HepG2 (cell line): Measurements from ENCODE around the gene FBF1. TPM values are rescaled to one million over a fixed set of nuclear protein-coding genes. Genes with fewer than 3 reads are reported as not detected.

ENCODE experiments used
- CBFB ChIP-seq: sonication (generic); formaldehyde crosslinking; IDR thresholded peaks from 2 replicates; pipeline ENCODE4 v1.4.0; 2020; ENCODE audit warnings: missing genetic modification reagents
- DBP ChIP-seq: sonication (generic); formaldehyde crosslinking; IDR thresholded peaks from 2 replicates; pipeline ENCODE4 v1.4.0; 2020; ENCODE audit warnings: missing genetic modification reagents; ENCODE audit errors: not compliant biosample characterization
- FOXA1 ChIP-seq, 2 experiments: fragments of 450-650 bp in 1 of 2; sonication (generic) in 1 of 2; formaldehyde crosslinking in 1 of 2; IDR thresholded peaks; 2 replicates each; pipeline versions ENCODE4 v1.4.0 to v1.6.1; 2016 to 2020; ENCODE audit warnings: missing genetic modification reagents in 1 of 2
- HNF4G ChIP-seq, 2 experiments: sonication (generic) in 1 of 2; formaldehyde crosslinking in 1 of 2; IDR thresholded peaks; 2 replicates each; pipeline versions ENCODE4 v1.4.0 to v1.6.1; 2011 to 2020; ENCODE audit warnings: borderline replicate concordance in 2 of 2, low read depth in 2 of 2, mild to moderate bottlenecking in 2 of 2, low read length in 1 of 2, missing genetic modification reagents in 1 of 2, moderate library complexity in 1 of 2
- MIER3 ChIP-seq: IDR thresholded peaks from 2 replicates; pipeline ENCODE4 v1.6.1; 2016; ENCODE audit warnings: missing compliant biosample characterization, borderline replicate concordance
- NFIC ChIP-seq: IDR thresholded peaks from 2 replicates; pipeline ENCODE4 v1.6.1; 2012; ENCODE audit warnings: mild to moderate bottlenecking, low read length, inconsistent platforms
- NFYB ChIP-seq: sonication (generic); formaldehyde crosslinking; IDR thresholded peaks from 2 replicates; pipeline ENCODE4 v1.4.0; 2020; ENCODE audit warnings: missing genetic modification reagents
- RXRB ChIP-seq: IDR thresholded peaks from 2 replicates; pipeline ENCODE4 v1.6.1; 2016; ENCODE audit warnings: borderline replicate concordance, missing genetic modification reagents, missing compliant biosample characterization
- SP5 ChIP-seq: IDR thresholded peaks from 2 replicates; pipeline ENCODE4 v1.6.1; 2016; ENCODE audit warnings: low read depth, borderline replicate concordance
- ZBTB43 ChIP-seq: sonication (generic); formaldehyde crosslinking; conservative IDR thresholded peaks from 2 replicates; pipeline ENCODE4 v1.4.0; 2020; ENCODE audit warnings: missing genetic modification reagents
- ZBTB7A ChIP-seq: sonication (generic); formaldehyde crosslinking; IDR thresholded peaks from 2 replicates; pipeline ENCODE4 v1.8.0; 2022; ENCODE audit warnings: mild to moderate bottlenecking, missing genetic modification reagents
- ZNF367 ChIP-seq: sonication (generic); formaldehyde crosslinking; IDR thresholded peaks from 2 replicates; pipeline ENCODE4 v1.4.0; 2020; ENCODE audit warnings: missing genetic modification reagents, borderline replicate concordance
- ZNF530 ChIP-seq: sonication (generic); formaldehyde crosslinking; IDR thresholded peaks from 2 replicates; pipeline ENCODE4 v1.5.0; 2020; ENCODE audit warnings: low read depth, mild to moderate bottlenecking, missing genetic modification reagents
- ZNF788 ChIP-seq: sonication (generic); formaldehyde crosslinking; IDR thresholded peaks from 2 replicates; pipeline ENCODE4 v1.5.0; 2020; ENCODE audit warnings: mild to moderate bottlenecking, missing genetic modification reagents, borderline replicate concordance
- ZNF878 ChIP-seq: sonication (generic); formaldehyde crosslinking; IDR thresholded peaks from 2 replicates; pipeline ENCODE4 v1.8.1; 2023; ENCODE audit warnings: mild to moderate bottlenecking, missing genetic modification reagents, moderate library complexity
- polyA plus RNA-seq, 8 experiments: library from polyadenylated mRNA; depleted of rRNA in 3 of 8; stranded (reverse) in 7 of 8; unstranded in 1 of 8; fragments of >200 nt; fragmentation: Illumina TruSeq in 4 of 8; extraction: Trizol in 4 of 8; gene quantifications; 2 replicates each; pipeline versions ENCODE4 v1.2.1 to v1.2.3, GENCODE V29; 2011 to 2016; ENCODE audit warnings: low read depth in 4 of 8, missing spikeins in 1 of 8, mixed read lengths in 1 of 8; ENCODE audit not compliant: insufficient read depth in 1 of 8
- total RNA-seq, 5 experiments: library from RNA; depleted of rRNA; stranded (reverse); fragments of >200 nt; fragmentation: Illumina TruSeq; extraction: Trizol; gene quantifications; 2 replicates each; pipeline ENCODE4 v1.2.3, GENCODE V29; 2016; ENCODE audit warnings: low read depth in 1 of 5
- TF ChIP-seq, protein P1 (sequence below): sonication (generic); formaldehyde crosslinking; IDR thresholded peaks from 2 replicates; pipeline ENCODE4 v1.5.0; 2020; ENCODE audit warnings: mild to moderate bottlenecking, missing genetic modification reagents, borderline replicate concordance
- TF ChIP-seq, protein P2 (sequence below): sonication (generic); formaldehyde crosslinking; IDR thresholded peaks from 2 replicates; pipeline ENCODE4 v1.5.0; 2020; ENCODE audit warnings: mild to moderate bottlenecking, missing genetic modification reagents

Gene FBF1
- total and polyA plus RNA-seq, 2 of the 13 experiments (the other 11 are each of a cell fraction or from before 2014, with no cell fraction given): 2.4 to 8.1 TPM

DNA sequence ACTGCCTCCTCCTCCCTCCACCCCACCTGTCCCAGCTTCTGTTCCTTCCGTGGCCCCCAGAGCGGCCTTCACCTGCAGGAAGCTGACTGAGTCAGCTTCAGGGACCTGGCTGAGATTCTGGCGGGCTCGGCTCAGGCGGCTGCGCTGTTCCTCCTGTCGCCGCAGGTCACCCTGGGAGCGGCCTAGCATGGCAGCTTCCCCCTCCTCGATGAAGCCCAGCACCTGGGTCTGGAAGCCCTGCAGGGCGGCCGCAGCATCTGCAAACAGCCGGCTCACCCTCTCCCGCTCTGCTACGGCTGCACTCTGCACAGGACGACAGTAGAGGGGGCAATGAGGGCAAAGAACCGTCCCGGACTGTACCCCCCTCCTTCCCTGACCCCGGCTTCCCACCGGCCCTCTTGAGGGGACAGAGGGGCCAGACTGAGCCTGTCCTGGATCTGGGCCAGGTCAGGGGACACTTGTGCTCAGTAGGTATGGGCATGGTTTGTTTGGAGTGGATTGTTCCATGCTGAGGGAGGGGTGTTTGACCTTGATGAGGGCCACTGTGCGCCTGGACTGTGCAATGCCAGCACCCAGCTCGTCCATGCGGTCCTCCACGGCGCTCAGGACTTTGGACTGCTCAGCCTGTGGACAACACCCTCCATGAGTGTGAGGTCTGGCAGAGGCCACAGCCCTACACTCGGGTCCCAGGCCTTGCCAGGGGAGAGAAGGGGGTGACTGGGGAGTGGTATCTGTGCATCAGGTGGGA, 64.5 kb downstream of the FBF1 start (continued):
- TF ChIP-seq SP5: peak; percentile 87
- TF ChIP-seq MIER3 (CRISPR knock-in tag): peak; percentile 89; the same call in 1 of the 2 replicates
- TF ChIP-seq ZBTB43 (CRISPR knock-in tag): peak; percentile 91; the same call in 1 of the 2 replicates
- TF ChIP-seq HNF4G (IDR thresholded peaks at IDR 0.05; ENCODE audit: borderline replicate concordance, low read depth, low read length): peak; percentile 97
- TF ChIP-seq HNF4G (CRISPR knock-in tag; IDR thresholded peaks at IDR 0.05; ENCODE audit: borderline replicate concordance, low read depth): peak; percentile 100
- TF ChIP-seq ZBTB7A (CRISPR knock-in tag): peak; percentile 99
- TF ChIP-seq ZNF878 (CRISPR knock-in tag): peak; percentile 70
- TF ChIP-seq CBFB (CRISPR knock-in tag): peak; percentile 69; the same call in 1 of the 2 replicates
- TF ChIP-seq, protein P1, sequence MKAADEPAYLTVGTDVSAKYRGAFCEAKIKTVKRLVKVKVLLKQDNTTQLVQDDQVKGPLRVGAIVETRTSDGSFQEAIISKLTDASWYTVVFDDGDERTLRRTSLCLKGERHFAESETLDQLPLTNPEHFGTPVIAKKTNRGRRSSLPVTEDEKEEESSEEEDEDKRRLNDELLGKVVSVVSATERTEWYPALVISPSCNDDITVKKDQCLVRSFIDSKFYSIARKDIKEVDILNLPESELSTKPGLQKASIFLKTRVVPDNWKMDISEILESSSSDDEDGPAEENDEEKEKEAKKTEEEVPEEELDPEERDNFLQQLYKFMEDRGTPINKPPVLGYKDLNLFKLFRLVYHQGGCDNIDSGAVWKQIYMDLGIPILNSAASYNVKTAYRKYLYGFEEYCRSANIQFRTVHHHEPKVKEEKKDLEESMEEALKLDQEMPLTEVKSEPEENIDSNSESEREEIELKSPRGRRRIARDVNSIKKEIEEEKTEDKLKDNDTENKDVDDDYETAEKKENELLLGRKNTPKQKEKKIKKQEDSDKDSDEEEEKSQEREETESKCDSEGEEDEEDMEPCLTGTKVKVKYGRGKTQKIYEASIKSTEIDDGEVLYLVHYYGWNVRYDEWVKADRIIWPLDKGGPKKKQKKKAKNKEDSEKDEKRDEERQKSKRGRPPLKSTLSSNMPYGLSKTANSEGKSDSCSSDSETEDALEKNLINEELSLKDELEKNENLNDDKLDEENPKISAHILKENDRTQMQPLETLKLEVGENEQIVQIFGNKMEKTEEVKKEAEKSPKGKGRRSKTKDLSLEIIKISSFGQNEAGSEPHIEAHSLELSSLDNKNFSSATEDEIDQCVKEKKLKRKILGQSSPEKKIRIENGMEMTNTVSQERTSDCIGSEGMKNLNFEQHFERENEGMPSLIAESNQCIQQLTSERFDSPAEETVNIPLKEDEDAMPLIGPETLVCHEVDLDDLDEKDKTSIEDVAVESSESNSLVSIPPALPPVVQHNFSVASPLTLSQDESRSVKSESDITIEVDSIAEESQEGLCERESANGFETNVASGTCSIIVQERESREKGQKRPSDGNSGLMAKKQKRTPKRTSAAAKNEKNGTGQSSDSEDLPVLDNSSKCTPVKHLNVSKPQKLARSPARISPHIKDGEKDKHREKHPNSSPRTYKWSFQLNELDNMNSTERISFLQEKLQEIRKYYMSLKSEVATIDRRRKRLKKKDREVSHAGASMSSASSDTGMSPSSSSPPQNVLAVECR: peak; percentile 94
- no peak for TF ChIP-seq ZNF530 (CRISPR knock-in tag)
- TF ChIP-seq FOXA1 (IDR thresholded peaks at IDR 0.05): no peak
- TF ChIP-seq FOXA1 (CRISPR knock-in tag; IDR thresholded peaks at IDR 0.05): peak; percentile 80
- no peak for TF ChIP-seq NFYB (CRISPR knock-in tag)
- peak; percentile 100 for TF ChIP-seq ZNF788 (CRISPR knock-in tag)
- TF ChIP-seq RXRB (CRISPR knock-in tag): peak; percentile 93
- TF ChIP-seq, protein P2, sequence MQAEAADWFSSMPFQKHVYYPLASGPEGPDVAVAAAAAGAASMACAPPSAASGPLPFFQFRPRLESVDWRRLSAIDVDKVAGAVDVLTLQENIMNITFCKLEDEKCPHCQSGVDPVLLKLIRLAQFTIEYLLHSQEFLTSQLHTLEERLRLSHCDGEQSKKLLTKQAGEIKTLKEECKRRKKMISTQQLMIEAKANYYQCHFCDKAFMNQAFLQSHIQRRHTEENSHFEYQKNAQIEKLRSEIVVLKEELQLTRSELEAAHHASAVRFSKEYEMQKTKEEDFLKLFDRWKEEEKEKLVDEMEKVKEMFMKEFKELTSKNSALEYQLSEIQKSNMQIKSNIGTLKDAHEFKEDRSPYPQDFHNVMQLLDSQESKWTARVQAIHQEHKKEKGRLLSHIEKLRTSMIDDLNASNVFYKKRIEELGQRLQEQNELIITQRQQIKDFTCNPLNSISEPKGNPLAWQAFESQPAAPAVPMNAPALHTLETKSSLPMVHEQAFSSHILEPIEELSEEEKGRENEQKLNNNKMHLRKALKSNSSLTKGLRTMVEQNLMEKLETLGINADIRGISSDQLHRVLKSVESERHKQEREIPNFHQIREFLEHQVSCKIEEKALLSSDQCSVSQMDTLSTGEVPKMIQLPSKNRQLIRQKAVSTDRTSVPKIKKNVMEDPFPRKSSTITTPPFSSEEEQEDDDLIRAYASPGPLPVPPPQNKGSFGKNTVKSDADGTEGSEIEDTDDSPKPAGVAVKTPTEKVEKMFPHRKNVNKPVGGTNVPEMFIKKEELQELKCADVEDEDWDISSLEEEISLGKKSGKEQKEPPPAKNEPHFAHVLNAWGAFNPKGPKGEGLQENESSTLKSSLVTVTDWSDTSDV (CRISPR knock-in tag): peak; percentile 94
- peak; percentile 88; the same call in 1 of the 2 replicates for TF ChIP-seq NFIC
- TF ChIP-seq ZNF367 (CRISPR knock-in tag): peak; percentile 46; the same call in 1 of the 2 replicates
- TF ChIP-seq DBP: no peak
